Astrocyte of the cerebellum (primary cell): ENCODE data around the gene TRABD2B.

Source experiments
- DNase-seq: peaks from one replicate; pipeline ENCODE4 v3.0.0-alpha.2; 2011; ENCODE audit warnings: low read depth
- H3K4me3 ChIP-seq: 2 replicates; pipeline ENCODE4 v1.5.1; 2011; ENCODE audit warnings: mild to moderate bottlenecking, low read depth, low read length, moderate library complexity
- CTCF ChIP-seq: IDR thresholded peaks from 2 replicates; pipeline ENCODE4 v1.5.1; 2012; ENCODE audit warnings: low read length, low read depth, moderate library complexity, mild to moderate bottlenecking; ENCODE audit errors: missing control alignments
- in situ Hi-C: cut with HindIII; loops from 2 replicates; pipeline ENCODE4 v1.10.0; 2017; ENCODE audit warnings: low sequenced_read_pairs

TRABD2B gene

GRCh38 chr1:48028218-48029069, 31.3 kb upstream of the TRABD2B start:
- DNase-seq = no peak
- in situ Hi-C loops = no loop called here
- H3K4me3 ChIP-seq = no peak overlapping the region
- no peak for TF ChIP-seq CTCF

GRCh38 chr1:48027533-48027835, 30.3 kb upstream of the TRABD2B start:
- TF ChIP-seq CTCF = no peak
- H3K4me3 ChIP-seq = no peak overlapping the region
- in situ Hi-C loops = no loop called here
- DNase-seq = no peak

GRCh38 chr1:48026701-48027532, 29.7 kb upstream of the TRABD2B start:
- in situ Hi-C loops = no loop called here
- H3K4me3 ChIP-seq = no peak overlapping the region
- TF ChIP-seq CTCF = no peak
- DNase-seq = no peak

GRCh38 chr1:48026275-48026674, 29.1 kb upstream of the TRABD2B start:
- in situ Hi-C loops = no loop called here
- TF ChIP-seq CTCF = no peak

GRCh38 chr1:48025076-48025475, 27.9 kb upstream of the TRABD2B start:
- no peak for TF ChIP-seq CTCF
- in situ Hi-C loops = no loop called here
- no peak overlapping the region for H3K4me3 ChIP-seq
- no peak for DNase-seq

More at GRCh38 chr1:48026275-48026674, 29.1 kb upstream of the TRABD2B start:
- no peak for DNase-seq
- H3K4me3 ChIP-seq = no peak overlapping the region

GRCh38 chr1:48023488-48023887, 26.3 kb upstream of the TRABD2B start:
- no peak for DNase-seq
- no peak overlapping the region for H3K4me3 ChIP-seq
- TF ChIP-seq CTCF = no peak
- in situ Hi-C loops = no loop called here
